ENCODE data around the gene AGFG2.

Gene AGFG2

GRCh38 chr7:100614308-100614861 lies 75.4 kb downstream of the AGFG2 start:
- no peak for DNase-seq

Data from CD4-positive, alpha-beta T cell treated with Interleukin-4 for 1 hour (primary cell).